ENCODE measurements around the gene DNM1L. TPM values are rescaled to one million over a fixed set of nuclear protein-coding genes. Genes with fewer than 3 reads are reported as not detected.
A peak's percentile ranks its signal among the peaks of the same experiment; 100 is the strongest.

DNM1L gene
- total RNA-seq, 3 donors from 2014 or later (not counting 1 experiment from before 2014, with no cell fraction given) = 69.2 to 84.9 (median 81.0) TPM

DNA sequence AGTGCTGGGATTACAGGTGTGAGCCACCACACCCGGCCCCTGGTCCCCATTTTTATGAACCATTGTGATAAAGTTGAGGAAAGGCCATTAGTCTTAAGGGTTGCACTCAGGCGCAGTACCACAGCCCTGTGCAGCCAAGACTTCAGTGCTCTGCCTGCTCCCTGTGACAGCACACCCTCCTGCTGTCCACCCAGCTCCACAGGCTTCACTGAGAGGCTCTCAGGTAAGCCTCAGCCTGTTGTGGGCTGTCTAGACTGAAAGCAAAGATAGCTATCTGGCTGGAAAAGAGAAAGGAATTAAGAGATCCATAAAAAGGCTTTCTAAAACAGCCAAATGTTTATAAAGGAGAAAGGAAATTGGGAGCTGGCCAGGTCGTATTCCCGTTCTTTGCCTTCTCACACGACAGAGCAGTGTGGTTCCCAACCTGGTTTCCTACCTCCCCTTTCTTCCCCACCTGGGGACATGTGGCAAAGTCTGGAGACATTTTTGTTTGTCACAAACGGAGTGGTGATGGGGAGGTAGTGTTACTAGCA lies 19.1 kb upstream of the DNM1L start:
- no peak for ATAC-seq
- intact Hi-C loops (cut with micrococcal nuclease) = no loop called here
- WGBS (ENCODE audit: insufficient coverage) = 85% methylated on average over 6 of the region's 6 CpGs

DNA sequence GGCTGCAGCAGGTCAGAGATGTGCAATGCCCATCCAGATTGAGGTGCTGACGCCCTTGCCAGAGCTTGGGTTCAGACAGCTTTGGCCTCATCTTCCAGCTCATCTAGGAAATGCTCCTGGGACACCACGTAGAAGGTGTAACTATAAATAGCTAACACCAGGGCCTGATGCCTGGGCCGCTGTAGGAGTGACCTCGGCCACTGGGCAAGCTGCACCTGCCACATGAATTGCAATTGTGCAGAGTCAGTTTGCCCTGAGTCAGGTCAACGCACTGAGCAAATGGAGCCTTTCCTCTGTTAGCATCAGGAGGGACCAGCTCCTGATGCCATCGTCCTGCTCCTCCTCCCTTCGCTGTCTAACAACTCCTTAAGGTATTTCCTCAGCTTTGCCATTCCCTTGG lies 17.4 kb upstream of the DNM1L start:
- H3K9me3 Mint-ChIP-seq = no peaks in the 10 kb centered on the region
- TF ChIP-seq, protein P1, sequence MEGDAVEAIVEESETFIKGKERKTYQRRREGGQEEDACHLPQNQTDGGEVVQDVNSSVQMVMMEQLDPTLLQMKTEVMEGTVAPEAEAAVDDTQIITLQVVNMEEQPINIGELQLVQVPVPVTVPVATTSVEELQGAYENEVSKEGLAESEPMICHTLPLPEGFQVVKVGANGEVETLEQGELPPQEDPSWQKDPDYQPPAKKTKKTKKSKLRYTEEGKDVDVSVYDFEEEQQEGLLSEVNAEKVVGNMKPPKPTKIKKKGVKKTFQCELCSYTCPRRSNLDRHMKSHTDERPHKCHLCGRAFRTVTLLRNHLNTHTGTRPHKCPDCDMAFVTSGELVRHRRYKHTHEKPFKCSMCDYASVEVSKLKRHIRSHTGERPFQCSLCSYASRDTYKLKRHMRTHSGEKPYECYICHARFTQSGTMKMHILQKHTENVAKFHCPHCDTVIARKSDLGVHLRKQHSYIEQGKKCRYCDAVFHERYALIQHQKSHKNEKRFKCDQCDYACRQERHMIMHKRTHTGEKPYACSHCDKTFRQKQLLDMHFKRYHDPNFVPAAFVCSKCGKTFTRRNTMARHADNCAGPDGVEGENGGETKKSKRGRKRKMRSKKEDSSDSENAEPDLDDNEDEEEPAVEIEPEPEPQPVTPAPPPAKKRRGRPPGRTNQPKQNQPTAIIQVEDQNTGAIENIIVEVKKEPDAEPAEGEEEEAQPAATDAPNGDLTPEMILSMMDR (IDR thresholded peaks at IDR 0.05) = no peak
- intact Hi-C loops (cut with micrococcal nuclease) = no loop called here
- H3K36me3 Mint-ChIP-seq = no peaks in the 10 kb centered on the region
- Histone ChIP-seq H3K27me3 (ENCODE audit: control insufficient read depth, insufficient read depth, low read length) (no peaks in the 10 kb centered on the region), H3K27ac (ENCODE audit: low read length) (no peak overlapping the region), H3K4me1 (ENCODE audit: control insufficient read depth, insufficient read depth, low read length) (peaks cover 2% of the 10 kb centered on the region), H3K9me3 (ENCODE audit: control insufficient read depth, insufficient read depth, low read length) (no peaks in the 10 kb centered on the region), H3K4me3 (ENCODE audit: low read length) (no peak overlapping the region), H3K36me3 (ENCODE audit: control insufficient read depth, insufficient read depth, low read length) (no peaks in the 10 kb centered on the region)
- 84% methylated on average over 7 of the region's 7 CpGs for WGBS (ENCODE audit: insufficient coverage)
- H3K4me1 Mint-ChIP-seq = no peaks in the 10 kb centered on the region
- H3K4me3 Mint-ChIP-seq = no peak overlapping the region
- H3K27ac Mint-ChIP-seq = no peak overlapping the region
- ATAC-seq (no peak), DNase-seq (no peak)
- peaks cover 0 to 2% of the 10 kb centered on the region in 2 donors for H3K27me3 Mint-ChIP-seq (ENCODE audit: low read depth in 2 of 2)

More for the DNA sequence above, 19.1 kb upstream of the DNM1L start:
- Histone ChIP-seq H3K4me3 (ENCODE audit: low read length) (no peak overlapping the region), H3K27ac (ENCODE audit: low read length) (no peak overlapping the region), H3K4me1 (ENCODE audit: control insufficient read depth, insufficient read depth, low read length) (peaks cover 2% of the 10 kb centered on the region), H3K27me3 (ENCODE audit: control insufficient read depth, insufficient read depth, low read length) (no peaks in the 10 kb centered on the region), H3K36me3 (ENCODE audit: control insufficient read depth, insufficient read depth, low read length) (no peaks in the 10 kb centered on the region), H3K9me3 (ENCODE audit: control insufficient read depth, insufficient read depth, low read length) (no peaks in the 10 kb centered on the region)
- Mint-ChIP-seq H3K27ac (no peak overlapping the region), H3K36me3 (no peaks in the 10 kb centered on the region), H3K4me3 (no peak overlapping the region), H3K27me3 (ENCODE audit: low read depth in 2 of 2) (peaks cover 0 to 2% of the 10 kb centered on the region in 2 donors), H3K9me3 (no peaks in the 10 kb centered on the region), H3K4me1 (no peaks in the 10 kb centered on the region)
- TF ChIP-seq, protein P1 (IDR thresholded peaks at IDR 0.05) = no peak
- no peak for DNase-seq

DNA sequence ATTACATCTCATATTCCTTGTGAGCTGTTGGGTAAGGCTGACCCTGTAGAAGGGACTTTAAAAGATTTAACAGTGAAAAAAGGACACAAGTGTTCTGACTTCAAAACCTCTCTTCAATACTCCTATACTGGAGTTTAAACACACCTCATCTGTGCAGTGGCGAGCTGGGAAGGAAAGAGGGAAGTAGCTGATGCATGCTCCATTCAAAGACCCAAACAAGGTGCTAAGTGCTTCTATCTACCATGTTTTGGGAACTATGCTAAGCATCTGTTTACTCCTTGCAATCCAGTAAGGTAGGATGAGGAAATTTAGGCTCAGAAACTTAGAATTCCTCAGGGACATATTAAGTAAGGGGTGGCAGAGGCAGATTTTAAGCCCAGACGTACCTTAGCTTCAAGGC lies 16.4 kb upstream of the DNM1L start:
- 78% methylated on average over 2 of the region's 2 CpGs for WGBS (ENCODE audit: insufficient coverage)
- Mint-ChIP-seq H3K27ac (no peak overlapping the region), H3K9me3 (no peaks in the 10 kb centered on the region), H3K4me3 (no peak overlapping the region), H3K27me3 (ENCODE audit: low read depth in 2 of 2) (peaks cover 0 to 2% of the 10 kb centered on the region in 2 donors), H3K4me1 (no peaks in the 10 kb centered on the region), H3K36me3 (no peaks in the 10 kb centered on the region)
- DNase-seq (no peak), ATAC-seq (no peak)
- H3K9me3 ChIP-seq (ENCODE audit: control insufficient read depth, insufficient read depth, low read length) = no peaks in the 10 kb centered on the region
- intact Hi-C loops (cut with micrococcal nuclease) = no loop called here
- peaks cover 2% of the 10 kb centered on the region for H3K4me1 ChIP-seq (ENCODE audit: control insufficient read depth, insufficient read depth, low read length)
- no peaks in the 10 kb centered on the region for H3K36me3 ChIP-seq (ENCODE audit: control insufficient read depth, insufficient read depth, low read length)
- TF ChIP-seq, protein P1 (IDR thresholded peaks at IDR 0.05) = no peak
- no peaks in the 10 kb centered on the region for H3K27me3 ChIP-seq (ENCODE audit: control insufficient read depth, insufficient read depth, low read length)
- H3K4me3 ChIP-seq (ENCODE audit: low read length) = no peak overlapping the region
- H3K27ac ChIP-seq (ENCODE audit: low read length) = no peak overlapping the region

DNA sequence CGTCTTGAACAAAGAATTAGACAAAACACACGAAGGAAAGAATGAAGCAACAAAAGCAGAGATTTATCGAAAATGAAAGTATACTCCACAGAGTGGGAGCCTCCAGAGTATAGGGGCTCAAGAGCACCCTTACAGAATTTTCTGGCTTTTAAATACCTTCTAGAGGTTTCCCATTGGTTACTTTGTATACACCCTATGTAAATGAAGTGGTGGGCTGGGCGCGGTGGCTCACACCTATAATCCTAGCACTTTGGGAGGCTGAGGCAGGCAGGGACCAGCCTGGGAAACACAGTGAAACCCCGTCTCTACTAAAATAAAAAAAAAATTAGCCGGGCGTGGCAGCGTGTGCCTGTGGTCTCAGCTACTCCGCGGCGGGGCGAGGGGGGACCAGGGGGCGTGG lies 13.1 kb upstream of the DNM1L start:
- Histone ChIP-seq H3K9me3 (ENCODE audit: control insufficient read depth, insufficient read depth, low read length) (no peaks in the 10 kb centered on the region), H3K36me3 (ENCODE audit: control insufficient read depth, insufficient read depth, low read length) (no peaks in the 10 kb centered on the region), H3K27me3 (ENCODE audit: control insufficient read depth, insufficient read depth, low read length) (no peaks in the 10 kb centered on the region), H3K27ac (ENCODE audit: low read length) (no peak overlapping the region), H3K4me1 (ENCODE audit: control insufficient read depth, insufficient read depth, low read length) (no peaks in the 10 kb centered on the region), H3K4me3 (ENCODE audit: low read length) (no peak overlapping the region)
- no peaks in the 10 kb centered on the region for H3K4me1 Mint-ChIP-seq
- peaks cover 0 to 4% of the 10 kb centered on the region in 2 donors for H3K27me3 Mint-ChIP-seq (ENCODE audit: low read depth in 2 of 2)
- H3K9me3 Mint-ChIP-seq = no peaks in the 10 kb centered on the region
- 90% methylated on average over 14 of the region's 14 CpGs for WGBS (ENCODE audit: insufficient coverage)
- H3K4me3 Mint-ChIP-seq = peak overlapping the region; percentile 56
- no peaks in the 10 kb centered on the region for H3K36me3 Mint-ChIP-seq
- TF ChIP-seq, protein P1 (IDR thresholded peaks at IDR 0.05) = no peak
- H3K27ac Mint-ChIP-seq = no peak overlapping the region
- intact Hi-C loops (cut with micrococcal nuclease) = no loop called here
- DNase-seq (no peak), ATAC-seq (no peak)

Measured in natural killer cell (primary cell).